ENCODE measurements around the gene C17orf113. TPM values are rescaled to one million over a fixed set of nuclear protein-coding genes. Genes with fewer than 3 reads are reported as not detected.

The C17orf113 gene
- total and polyA plus RNA-seq, 2 of the 13 experiments (the other 11 are each of a cell fraction or from before 2014, with no cell fraction given) = 0.87 to 1.1 TPM

GRCh38 chr17:42088736-42089135 lies 38.3 kb upstream of the C17orf113 start (continued):
- TF ChIP-seq JARID2 (CRISPR knock-in tag; IDR thresholded peaks at IDR 0.05; ENCODE audit: insufficient replicate concordance) (no peak), TBX3 (IDR thresholded peaks at IDR 0.05; ENCODE audit: borderline replicate concordance) (no peak), MIXL1 (CRISPR knock-in tag; IDR thresholded peaks at IDR 0.05) (no peak), HNF1A (IDR thresholded peaks at IDR 0.05; ENCODE audit: low read depth) (no peak), HNF1A (CRISPR knock-in tag; IDR thresholded peaks at IDR 0.05; ENCODE audit: borderline replicate concordance) (no peak), TFAP4 (IDR thresholded peaks at IDR 0.05; ENCODE audit: borderline replicate concordance, low read depth) (no peak), EEA1 (CRISPR knock-in tag; IDR thresholded peaks at IDR 0.05; ENCODE audit: borderline replicate concordance) (peak; percentile 39; the same call in 1 of the 2 replicates), ZNF674 (CRISPR knock-in tag; IDR thresholded peaks at IDR 0.05; ENCODE audit: low read depth) (no peak), RBFOX2 (IDR thresholded peaks at IDR 0.05; ENCODE audit: low read depth, low read length) (no peak), ZNF550 (CRISPR knock-in tag; IDR thresholded peaks at IDR 0.05; ENCODE audit: borderline replicate concordance) (no peak), NCOR1 (IDR thresholded peaks at IDR 0.05; ENCODE audit: borderline replicate concordance, low read length) (no peak), ZNF329 (CRISPR knock-in tag; IDR thresholded peaks at IDR 0.05; ENCODE audit: low read depth) (no peak)

All from HepG2 (cell line).